Measurements from ENCODE around the gene CEP350. TPM values are rescaled to one million over a fixed set of nuclear protein-coding genes. Genes with fewer than 3 reads are reported as not detected.

The CEP350 gene
- total RNA-seq, 2 donors from 2014 or later, result 32.2 to 42.2 TPM

DNA sequence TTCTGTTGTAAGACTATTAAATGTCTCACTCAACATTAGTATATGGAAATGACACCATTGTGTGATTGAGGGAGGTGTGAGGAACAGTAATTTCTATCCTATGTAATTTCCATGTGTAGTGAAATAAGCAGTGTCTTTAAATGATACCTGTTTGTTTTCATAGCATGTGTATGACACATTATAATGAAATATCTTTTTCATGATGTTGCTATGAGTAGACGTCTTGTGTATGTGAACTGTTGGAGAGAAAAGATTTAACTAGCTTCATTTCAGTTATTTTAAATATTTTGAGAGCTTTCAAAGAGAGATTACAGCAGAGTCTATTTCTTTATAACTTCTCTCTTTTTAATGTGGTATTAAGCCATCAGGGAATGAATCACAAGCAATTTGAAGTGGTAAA lies 128.6 kb downstream of the CEP350 start:
- H3K4me1 ChIP-seq (ENCODE audit: control insufficient read depth, insufficient read depth, low read length), result no peaks in the 10 kb centered on the region
- Mint-ChIP-seq H3K9me3 (no peaks in the 10 kb centered on the region), H3K4me3 (no peak overlapping the region), H3K4me1 (no peaks in the 10 kb centered on the region), H3K27me3 (ENCODE audit: insufficient read depth) (no peaks in the 10 kb centered on the region), H3K27ac (no peak overlapping the region), H3K36me3 (ENCODE audit: low read depth) (peaks cover 17% of the 10 kb centered on the region)
- H3K9me3 ChIP-seq (ENCODE audit: control insufficient read depth, low read length), result no peaks in the 10 kb centered on the region
- H3K9ac ChIP-seq (ENCODE audit: extremely low read depth, low read length, poor library complexity, severe bottlenecking), result no peak overlapping the region
- TF ChIP-seq CTCF (conservative IDR thresholded peaks at IDR 0.05), result no peak
- no peak overlapping the region for H3K4me3 ChIP-seq (ENCODE audit: low read length)
- DNase-seq, result no peak
- 86 to 100% methylated on average over 1 of the region's 1 CpG for WGBS, 2 experiments (ENCODE audit: insufficient coverage in 1 of 2, insufficient read length in 1 of 2)
- H3K36me3 ChIP-seq (ENCODE audit: control insufficient read depth, insufficient read depth, low read length), result peaks cover 66% of the 10 kb centered on the region
- no peaks in the 10 kb centered on the region for H3K27me3 ChIP-seq (ENCODE audit: control insufficient read depth, insufficient read depth, low read length, poor library complexity, severe bottlenecking)
- H3K27ac ChIP-seq (ENCODE audit: low read depth, low read length), result no peak overlapping the region

DNA sequence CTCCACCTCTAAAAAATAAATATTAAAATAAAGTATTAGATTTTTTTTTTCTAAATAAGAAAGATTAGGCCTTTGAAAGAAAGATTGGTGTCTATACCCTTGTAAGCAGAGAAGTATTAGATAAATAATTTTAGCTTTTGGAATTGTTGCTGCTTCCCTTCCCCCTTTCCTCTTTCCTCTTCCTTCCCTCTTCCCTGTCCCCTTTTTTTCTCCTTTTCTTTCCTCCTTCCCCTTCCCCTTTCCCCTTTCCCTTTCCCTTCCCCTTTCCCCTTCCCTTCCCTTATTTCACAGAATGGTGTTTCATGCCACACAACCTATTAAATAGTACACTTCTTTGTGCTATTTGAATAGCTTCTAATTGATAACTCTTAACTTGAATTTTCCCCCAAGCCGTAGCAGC lies 130.3 kb downstream of the CEP350 start:
- Histone ChIP-seq H3K27me3 (ENCODE audit: control insufficient read depth, insufficient read depth, low read length, poor library complexity, severe bottlenecking) (no peaks in the 10 kb centered on the region), H3K9me3 (ENCODE audit: control insufficient read depth, low read length) (no peaks in the 10 kb centered on the region), H3K36me3 (ENCODE audit: control insufficient read depth, insufficient read depth, low read length) (peaks cover 71% of the 10 kb centered on the region), H3K4me1 (ENCODE audit: control insufficient read depth, insufficient read depth, low read length) (no peaks in the 10 kb centered on the region), H3K27ac (ENCODE audit: low read depth, low read length) (no peak overlapping the region), H3K4me3 (ENCODE audit: low read length) (no peak overlapping the region), H3K9ac (ENCODE audit: extremely low read depth, low read length, poor library complexity, severe bottlenecking) (no peak overlapping the region)
- no peak for DNase-seq
- WGBS, 2 experiments (ENCODE audit: insufficient coverage in 1 of 2, insufficient read length in 1 of 2), result 86 to 97% methylated on average over 1 of the region's 1 CpG
- no peak for TF ChIP-seq CTCF (conservative IDR thresholded peaks at IDR 0.05)
- Mint-ChIP-seq H3K4me3 (no peak overlapping the region), H3K27me3 (ENCODE audit: insufficient read depth) (no peaks in the 10 kb centered on the region), H3K4me1 (no peaks in the 10 kb centered on the region), H3K9me3 (no peaks in the 10 kb centered on the region), H3K27ac (no peak overlapping the region), H3K36me3 (ENCODE audit: low read depth) (peaks cover 22% of the 10 kb centered on the region)

DNA sequence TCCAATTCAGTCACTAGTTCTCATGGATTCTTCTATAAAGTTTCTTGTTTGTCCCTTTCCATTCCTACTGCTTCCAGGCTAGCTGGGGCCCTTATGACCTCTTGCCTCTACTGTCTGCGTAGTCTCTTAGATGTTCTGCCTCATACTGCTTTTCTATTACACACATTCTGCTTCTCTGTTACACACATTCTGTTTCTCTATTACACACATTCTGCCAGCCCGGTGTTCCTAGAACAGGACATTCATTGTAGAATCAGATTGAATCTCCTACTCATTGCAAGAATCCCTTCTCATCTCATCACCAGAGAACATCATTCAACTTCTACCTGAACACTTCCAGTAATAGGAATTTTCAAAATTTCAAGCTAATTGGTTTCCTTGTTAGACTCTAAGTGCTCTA lies 130.7 kb downstream of the CEP350 start:
- 93 to 100% methylated on average over 2 of the region's 2 CpGs for WGBS, 2 experiments (ENCODE audit: insufficient coverage in 1 of 2, insufficient read length in 1 of 2)
- H3K9ac ChIP-seq (ENCODE audit: extremely low read depth, low read length, poor library complexity, severe bottlenecking), result no peak overlapping the region
- no peak for DNase-seq
- Mint-ChIP-seq H3K27ac (no peak overlapping the region), H3K36me3 (ENCODE audit: low read depth) (peaks cover 24% of the 10 kb centered on the region), H3K4me1 (no peaks in the 10 kb centered on the region), H3K4me3 (no peak overlapping the region), H3K9me3 (no peaks in the 10 kb centered on the region), H3K27me3 (ENCODE audit: insufficient read depth) (no peaks in the 10 kb centered on the region)
- H3K4me3 ChIP-seq (ENCODE audit: low read length), result no peak overlapping the region
- TF ChIP-seq CTCF (conservative IDR thresholded peaks at IDR 0.05), result no peak
- no peak overlapping the region for H3K27ac ChIP-seq (ENCODE audit: low read depth, low read length)
- H3K4me1 ChIP-seq (ENCODE audit: control insufficient read depth, insufficient read depth, low read length), result no peaks in the 10 kb centered on the region
- no peaks in the 10 kb centered on the region for H3K27me3 ChIP-seq (ENCODE audit: control insufficient read depth, insufficient read depth, low read length, poor library complexity, severe bottlenecking)
- peaks cover 71% of the 10 kb centered on the region for H3K36me3 ChIP-seq (ENCODE audit: control insufficient read depth, insufficient read depth, low read length)
- H3K9me3 ChIP-seq (ENCODE audit: control insufficient read depth, low read length), result no peaks in the 10 kb centered on the region
